SK-N-SH treated with all-trans-retinoic acid at 6 μM for 48 hours (cell line): ENCODE measurements around the gene RRBP1.

Experiments used
- ATAC-seq: fragments of 200-7000 bp; cut with Tn5 transposase; 3 replicates; pipeline ENCODE4 v1.9.1; 2020; ENCODE audit warnings: mild to moderate bottlenecking, moderate library complexity
- ARNTL ChIP-seq: fragments of 450-650 bp; formaldehyde crosslinking; IDR thresholded peaks from 2 replicates; pipeline ENCODE4 v1.5.0; 2020; ENCODE audit warnings: low read depth, mild to moderate bottlenecking, moderate library complexity, borderline replicate concordance
- BACH2 ChIP-seq: fragments of 250-450 bp; sonication (Bioruptor Pico); IDR thresholded peaks from 2 replicates; pipeline ENCODE4 v1.9.0; 2021; ENCODE audit warnings: mild to moderate bottlenecking, borderline replicate concordance
- CSDC2 ChIP-seq: fragments of 250-450 bp; sonication (Bioruptor Pico); IDR thresholded peaks from 2 replicates; pipeline ENCODE4 v1.5.0; 2020; ENCODE audit warnings: mild to moderate bottlenecking, moderate library complexity
- ESRRG ChIP-seq: fragments of 250-450 bp; sonication (Bioruptor Pico); IDR thresholded peaks from 2 replicates; pipeline ENCODE4 v1.6.1; 2021; ENCODE audit warnings: mild to moderate bottlenecking
- GLIS3 ChIP-seq: fragments of 250-450 bp; sonication (Bioruptor Pico); IDR thresholded peaks from 2 replicates; pipeline ENCODE4 v1.5.0; 2020; ENCODE audit warnings: mild to moderate bottlenecking, moderate library complexity
- ISL1 ChIP-seq: fragments of 250-450 bp; sonication (Bioruptor Pico); IDR thresholded peaks from 2 replicates; pipeline ENCODE4 v2.1.2; 2022; ENCODE audit warnings: mild to moderate bottlenecking, moderate library complexity
- PPARA ChIP-seq: fragments of 250-450 bp; sonication (Bioruptor Pico); IDR thresholded peaks from 2 replicates; pipeline ENCODE4 v1.5.0; 2020; ENCODE audit warnings: mild to moderate bottlenecking, borderline replicate concordance
- RARB ChIP-seq: fragments of 250-450 bp; sonication (Bioruptor Pico); IDR thresholded peaks from 2 replicates; pipeline ENCODE4 v1.8.0; 2021; ENCODE audit warnings: mild to moderate bottlenecking, moderate library complexity
- SNAI2 ChIP-seq: fragments of 250-450 bp; sonication (Bioruptor Pico); IDR thresholded peaks from 2 replicates; pipeline ENCODE4 v1.5.0; 2020; ENCODE audit warnings: mild to moderate bottlenecking, moderate library complexity
- TCF4 ChIP-seq: fragments of 250-450 bp; sonication (Bioruptor Pico); IDR thresholded peaks from 2 replicates; pipeline ENCODE4 v1.8.0; 2021; ENCODE audit warnings: mild to moderate bottlenecking, moderate library complexity, borderline replicate concordance
- TOX ChIP-seq: fragments of 250-450 bp; sonication (Bioruptor Pico); IDR thresholded peaks from 2 replicates; pipeline ENCODE4 v1.8.0; 2021; ENCODE audit warnings: mild to moderate bottlenecking, moderate library complexity, borderline replicate concordance
- ZC3H10 ChIP-seq: fragments of 250-450 bp; sonication (Bioruptor Pico); IDR thresholded peaks from 2 replicates; pipeline ENCODE4 v1.5.1; 2021; ENCODE audit warnings: mild to moderate bottlenecking, moderate library complexity
- ZFP3 ChIP-seq: fragments of 250-450 bp; sonication (Bioruptor Pico); IDR thresholded peaks from 2 replicates; pipeline ENCODE4 v1.5.0; 2020; ENCODE audit warnings: mild to moderate bottlenecking, moderate library complexity
- ZFP30 ChIP-seq: fragments of 450-650 bp; formaldehyde crosslinking; IDR thresholded peaks from 2 replicates; pipeline ENCODE4 v1.5.0; 2022; ENCODE audit warnings: mild to moderate bottlenecking, moderate library complexity
- ZNF565 ChIP-seq: fragments of 450-650 bp; formaldehyde crosslinking; conservative IDR thresholded peaks from 2 replicates; pipeline ENCODE4 v1.5.0; 2020; ENCODE audit warnings: low read depth, mild to moderate bottlenecking, moderate library complexity
- ZNF70 ChIP-seq: fragments of 450-650 bp; formaldehyde crosslinking; IDR thresholded peaks from 2 replicates; pipeline ENCODE4 v1.5.0; 2020; ENCODE audit warnings: mild to moderate bottlenecking, moderate library complexity
- ZNF8 ChIP-seq: fragments of 450-650 bp; formaldehyde crosslinking; IDR thresholded peaks from 2 replicates; pipeline ENCODE4 v1.5.0; 2020; ENCODE audit warnings: mild to moderate bottlenecking, moderate library complexity
- TF ChIP-seq, protein P1 (sequence below): fragments of 250-450 bp; sonication (Bioruptor Pico); IDR thresholded peaks from 2 replicates; pipeline ENCODE4 v1.8.0; 2020; ENCODE audit warnings: mild to moderate bottlenecking, moderate library complexity, borderline replicate concordance
- TF ChIP-seq, protein P2 (sequence below): fragments of 250-450 bp; sonication (Bioruptor Pico); IDR thresholded peaks from 2 replicates; pipeline ENCODE4 v1.5.1; 2021; ENCODE audit warnings: mild to moderate bottlenecking, moderate library complexity
- TF ChIP-seq, protein P3 (sequence below): fragments of 250-450 bp; sonication (Bioruptor Pico); IDR thresholded peaks from 2 replicates; pipeline ENCODE4 v1.5.1; 2020; ENCODE audit warnings: low read depth, mild to moderate bottlenecking, moderate library complexity
- TF ChIP-seq, protein P4 (sequence below): fragments of 250-450 bp; sonication (Bioruptor Pico); IDR thresholded peaks from 2 replicates; pipeline ENCODE4 v1.8.0; 2021; ENCODE audit warnings: low read depth, mild to moderate bottlenecking, moderate library complexity, borderline replicate concordance
- TF ChIP-seq, protein P5 (sequence below): fragments of 250-450 bp; sonication (Bioruptor Pico); IDR thresholded peaks from 2 replicates; pipeline ENCODE4 v1.5.0; 2020; ENCODE audit warnings: mild to moderate bottlenecking, moderate library complexity

RRBP1 gene

DNA sequence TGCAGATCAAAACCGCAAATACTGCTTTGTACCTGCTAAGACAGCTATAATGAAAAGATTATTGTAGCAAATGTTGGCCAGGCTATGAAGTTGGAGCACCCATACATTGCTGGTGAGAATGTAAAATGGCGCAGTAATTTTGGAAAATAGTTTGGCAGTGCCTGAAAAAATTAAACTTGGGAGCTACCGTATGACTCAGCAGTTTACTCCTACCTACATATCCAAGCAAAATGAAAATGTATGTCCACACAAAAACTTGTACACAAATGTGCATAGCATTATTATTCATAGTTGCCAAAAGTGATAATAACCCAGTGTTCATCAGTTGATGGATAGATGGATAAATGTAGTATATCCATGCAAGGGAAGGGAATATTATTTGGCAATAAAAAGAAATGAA is 98.9 kb downstream of the RRBP1 start:
- ATAC-seq = no peak
- no peak for TF ChIP-seq ISL1 (CRISPR knock-in tag)
- no peak for TF ChIP-seq ESRRG
- TF ChIP-seq ZNF565 (CRISPR knock-in tag) = no peak
- no peak for TF ChIP-seq GLIS3 (CRISPR knock-in tag)
- TF ChIP-seq ZFP3 (CRISPR knock-in tag) = no peak
- no peak for TF ChIP-seq TCF4 (CRISPR knock-in tag)
- no peak for TF ChIP-seq TOX (CRISPR knock-in tag)
- no peak for TF ChIP-seq ZFP30 (CRISPR knock-in tag)
- TF ChIP-seq ZNF70 (CRISPR knock-in tag) = no peak
- TF ChIP-seq, protein P1, sequence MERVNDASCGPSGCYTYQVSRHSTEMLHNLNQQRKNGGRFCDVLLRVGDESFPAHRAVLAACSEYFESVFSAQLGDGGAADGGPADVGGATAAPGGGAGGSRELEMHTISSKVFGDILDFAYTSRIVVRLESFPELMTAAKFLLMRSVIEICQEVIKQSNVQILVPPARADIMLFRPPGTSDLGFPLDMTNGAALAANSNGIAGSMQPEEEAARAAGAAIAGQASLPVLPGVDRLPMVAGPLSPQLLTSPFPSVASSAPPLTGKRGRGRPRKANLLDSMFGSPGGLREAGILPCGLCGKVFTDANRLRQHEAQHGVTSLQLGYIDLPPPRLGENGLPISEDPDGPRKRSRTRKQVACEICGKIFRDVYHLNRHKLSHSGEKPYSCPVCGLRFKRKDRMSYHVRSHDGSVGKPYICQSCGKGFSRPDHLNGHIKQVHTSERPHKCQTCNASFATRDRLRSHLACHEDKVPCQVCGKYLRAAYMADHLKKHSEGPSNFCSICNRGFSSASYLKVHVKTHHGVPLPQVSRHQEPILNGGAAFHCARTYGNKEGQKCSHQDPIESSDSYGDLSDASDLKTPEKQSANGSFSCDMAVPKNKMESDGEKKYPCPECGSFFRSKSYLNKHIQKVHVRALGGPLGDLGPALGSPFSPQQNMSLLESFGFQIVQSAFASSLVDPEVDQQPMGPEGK = no peak
- no peak for TF ChIP-seq CSDC2 (CRISPR knock-in tag)
- no peak for TF ChIP-seq ZNF8 (CRISPR knock-in tag)
- TF ChIP-seq, protein P2, sequence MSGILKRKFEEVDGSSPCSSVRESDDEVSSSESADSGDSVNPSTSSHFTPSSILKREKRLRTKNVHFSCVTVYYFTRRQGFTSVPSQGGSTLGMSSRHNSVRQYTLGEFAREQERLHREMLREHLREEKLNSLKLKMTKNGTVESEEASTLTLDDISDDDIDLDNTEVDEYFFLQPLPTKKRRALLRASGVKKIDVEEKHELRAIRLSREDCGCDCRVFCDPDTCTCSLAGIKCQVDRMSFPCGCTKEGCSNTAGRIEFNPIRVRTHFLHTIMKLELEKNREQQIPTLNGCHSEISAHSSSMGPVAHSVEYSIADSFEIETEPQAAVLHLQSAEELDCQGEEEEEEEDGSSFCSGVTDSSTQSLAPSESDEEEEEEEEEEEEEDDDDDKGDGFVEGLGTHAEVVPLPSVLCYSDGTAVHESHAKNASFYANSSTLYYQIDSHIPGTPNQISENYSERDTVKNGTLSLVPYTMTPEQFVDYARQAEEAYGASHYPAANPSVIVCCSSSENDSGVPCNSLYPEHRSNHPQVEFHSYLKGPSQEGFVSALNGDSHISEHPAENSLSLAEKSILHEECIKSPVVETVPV (CRISPR knock-in tag) = no peak
- TF ChIP-seq, protein P3, sequence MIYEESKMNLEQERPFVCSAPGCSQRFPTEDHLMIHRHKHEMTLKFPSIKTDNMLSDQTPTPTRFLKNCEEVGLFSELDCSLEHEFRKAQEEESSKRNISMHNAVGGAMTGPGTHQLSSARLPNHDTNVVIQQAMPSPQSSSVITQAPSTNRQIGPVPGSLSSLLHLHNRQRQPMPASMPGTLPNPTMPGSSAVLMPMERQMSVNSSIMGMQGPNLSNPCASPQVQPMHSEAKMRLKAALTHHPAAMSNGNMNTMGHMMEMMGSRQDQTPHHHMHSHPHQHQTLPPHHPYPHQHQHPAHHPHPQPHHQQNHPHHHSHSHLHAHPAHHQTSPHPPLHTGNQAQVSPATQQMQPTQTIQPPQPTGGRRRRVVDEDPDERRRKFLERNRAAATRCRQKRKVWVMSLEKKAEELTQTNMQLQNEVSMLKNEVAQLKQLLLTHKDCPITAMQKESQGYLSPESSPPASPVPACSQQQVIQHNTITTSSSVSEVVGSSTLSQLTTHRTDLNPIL = no peak

DNA sequence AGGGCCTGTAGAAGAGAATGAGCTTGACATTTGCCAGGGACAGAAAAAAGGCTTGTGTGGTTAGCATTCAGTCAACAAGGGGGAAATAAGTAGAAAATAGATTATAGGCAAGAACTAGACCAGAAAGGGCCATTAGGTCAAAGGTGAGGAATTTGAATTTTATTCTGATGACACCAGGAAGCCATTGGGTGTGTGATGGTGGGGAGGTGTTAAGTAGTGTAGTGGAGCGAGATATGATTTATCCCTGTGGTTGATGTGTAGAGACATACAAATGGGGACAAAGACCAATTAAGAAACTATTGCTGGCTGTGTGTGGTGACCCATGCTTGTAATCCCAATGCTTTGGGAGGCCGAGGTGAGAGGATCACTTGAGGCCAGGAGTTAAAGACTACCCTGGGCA is 101.1 kb downstream of the RRBP1 start:
- no peak for ATAC-seq

DNA sequence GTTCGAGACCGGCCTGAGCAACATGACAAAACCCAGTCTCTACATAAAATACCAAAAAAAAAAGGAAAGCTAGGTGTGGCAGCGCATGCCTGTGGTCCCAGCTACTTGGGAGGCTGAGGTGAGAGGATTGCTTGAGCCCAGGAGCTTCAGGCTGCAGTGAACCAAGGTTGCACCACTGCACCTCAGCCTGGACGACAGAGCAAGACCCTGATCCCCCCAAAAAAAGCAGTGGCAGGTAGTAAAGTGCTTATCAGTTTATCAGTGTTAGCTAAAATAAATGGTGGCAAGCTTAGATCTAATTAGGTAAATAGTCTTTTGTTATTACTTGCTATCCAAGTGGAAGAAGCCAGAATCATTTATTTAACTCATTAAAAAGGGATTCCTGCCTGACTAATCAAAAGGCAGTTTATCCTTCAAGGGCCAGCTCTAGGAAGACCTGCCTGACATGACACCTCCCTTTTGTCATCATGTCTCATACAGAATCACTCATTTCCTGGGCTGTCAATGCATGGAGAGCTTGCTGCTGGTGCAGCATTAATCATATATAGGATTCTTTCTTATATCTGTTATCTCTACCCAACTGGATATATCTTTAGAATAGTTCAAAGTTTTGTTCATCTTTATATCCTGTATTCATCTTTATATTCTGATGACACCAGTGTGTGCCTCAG is 102.5 kb downstream of the RRBP1 start:
- no peak for ATAC-seq
- TF ChIP-seq ZNF70 (CRISPR knock-in tag) = no peak

More for the DNA sequence above, 101.1 kb downstream of the RRBP1 start:
- TF ChIP-seq ZFP3 (CRISPR knock-in tag) = no peak
- no peak for TF ChIP-seq ISL1 (CRISPR knock-in tag)
- no peak for TF ChIP-seq BACH2 (CRISPR knock-in tag)
- TF ChIP-seq, protein P4, sequence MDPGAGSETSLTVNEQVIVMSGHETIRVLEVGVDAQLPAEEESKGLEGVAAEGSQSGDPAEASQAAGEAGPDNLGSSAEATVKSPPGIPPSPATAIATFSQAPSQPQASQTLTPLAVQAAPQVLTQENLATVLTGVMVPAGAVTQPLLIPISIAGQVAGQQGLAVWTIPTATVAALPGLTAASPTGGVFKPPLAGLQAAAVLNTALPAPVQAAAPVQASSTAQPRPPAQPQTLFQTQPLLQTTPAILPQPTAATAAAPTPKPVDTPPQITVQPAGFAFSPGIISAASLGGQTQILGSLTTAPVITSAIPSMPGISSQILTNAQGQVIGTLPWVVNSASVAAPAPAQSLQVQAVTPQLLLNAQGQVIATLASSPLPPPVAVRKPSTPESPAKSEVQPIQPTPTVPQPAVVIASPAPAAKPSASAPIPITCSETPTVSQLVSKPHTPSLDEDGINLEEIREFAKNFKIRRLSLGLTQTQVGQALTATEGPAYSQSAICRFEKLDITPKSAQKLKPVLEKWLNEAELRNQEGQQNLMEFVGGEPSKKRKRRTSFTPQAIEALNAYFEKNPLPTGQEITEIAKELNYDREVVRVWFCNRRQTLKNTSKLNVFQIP = no peak

DNA sequence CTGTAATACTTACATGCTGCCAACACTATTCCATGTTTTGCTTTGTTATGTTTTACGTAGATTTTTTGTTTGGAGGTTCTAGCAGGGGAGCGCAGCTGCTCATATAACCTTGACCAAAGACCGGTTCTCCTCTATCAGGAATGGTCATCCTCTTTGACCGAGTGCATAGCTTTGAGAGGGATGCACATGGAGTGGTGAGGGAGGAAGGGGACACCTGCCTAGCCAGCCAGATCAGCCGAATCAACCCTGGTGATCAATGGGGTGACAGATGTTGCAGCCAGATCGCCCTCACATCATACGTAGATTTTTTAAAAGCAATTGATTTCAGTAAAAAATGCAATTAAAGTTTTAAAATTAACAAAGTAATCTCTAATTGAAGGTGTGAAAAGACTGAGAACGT is 105.8 kb downstream of the RRBP1 start:
- ATAC-seq = no peak
- TF ChIP-seq ZFP3 (CRISPR knock-in tag) (no peak), ARNTL (CRISPR knock-in tag) (no peak), RARB (no peak), SNAI2 (CRISPR knock-in tag) (no peak), ZC3H10 (CRISPR knock-in tag) (no peak), ZNF565 (CRISPR knock-in tag) (no peak), ISL1 (CRISPR knock-in tag) (no peak), ZNF70 (CRISPR knock-in tag) (no peak), PPARA (CRISPR knock-in tag) (no peak), ESRRG (no peak)
- TF ChIP-seq, protein P2 (CRISPR knock-in tag) = no peak
- TF ChIP-seq, protein P3 = no peak
- TF ChIP-seq, protein P4 = no peak
- TF ChIP-seq, protein P5, sequence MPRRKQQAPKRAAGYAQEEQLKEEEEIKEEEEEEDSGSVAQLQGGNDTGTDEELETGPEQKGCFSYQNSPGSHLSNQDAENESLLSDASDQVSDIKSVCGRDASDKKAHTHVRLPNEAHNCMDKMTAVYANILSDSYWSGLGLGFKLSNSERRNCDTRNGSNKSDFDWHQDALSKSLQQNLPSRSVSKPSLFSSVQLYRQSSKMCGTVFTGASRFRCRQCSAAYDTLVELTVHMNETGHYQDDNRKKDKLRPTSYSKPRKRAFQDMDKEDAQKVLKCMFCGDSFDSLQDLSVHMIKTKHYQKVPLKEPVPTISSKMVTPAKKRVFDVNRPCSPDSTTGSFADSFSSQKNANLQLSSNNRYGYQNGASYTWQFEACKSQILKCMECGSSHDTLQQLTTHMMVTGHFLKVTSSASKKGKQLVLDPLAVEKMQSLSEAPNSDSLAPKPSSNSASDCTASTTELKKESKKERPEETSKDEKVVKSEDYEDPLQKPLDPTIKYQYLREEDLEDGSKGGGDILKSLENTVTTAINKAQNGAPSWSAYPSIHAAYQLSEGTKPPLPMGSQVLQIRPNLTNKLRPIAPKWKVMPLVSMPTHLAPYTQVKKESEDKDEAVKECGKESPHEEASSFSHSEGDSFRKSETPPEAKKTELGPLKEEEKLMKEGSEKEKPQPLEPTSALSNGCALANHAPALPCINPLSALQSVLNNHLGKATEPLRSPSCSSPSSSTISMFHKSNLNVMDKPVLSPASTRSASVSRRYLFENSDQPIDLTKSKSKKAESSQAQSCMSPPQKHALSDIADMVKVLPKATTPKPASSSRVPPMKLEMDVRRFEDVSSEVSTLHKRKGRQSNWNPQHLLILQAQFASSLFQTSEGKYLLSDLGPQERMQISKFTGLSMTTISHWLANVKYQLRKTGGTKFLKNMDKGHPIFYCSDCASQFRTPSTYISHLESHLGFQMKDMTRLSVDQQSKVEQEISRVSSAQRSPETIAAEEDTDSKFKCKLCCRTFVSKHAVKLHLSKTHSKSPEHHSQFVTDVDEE (CRISPR knock-in tag) = no peak
